Transverse colon (tissue), 4 donors: Measurements from ENCODE around the gene NUDCD3. TPM values are rescaled to one million over a fixed set of nuclear protein-coding genes. Genes with fewer than 3 reads are reported as not detected.

ENCODE experiments used
- DNase-seq: peaks from one replicate; pipeline ENCODE4 v3.0.0-alpha.2; 2019
- H3K27ac ChIP-seq, 4 donors: fragments of 200-600 bp; sonication (generic); 2 replicates each; pipeline ENCODE4 v1.5.1; 2016 to 2018; ENCODE audit warnings: inconsistent platforms in 4 of 4
- H3K27me3 ChIP-seq: fragments of 200-600 bp; sonication (generic); 2 replicates; pipeline ENCODE4 v1.5.1; 2017; ENCODE audit warnings: inconsistent platforms
- H3K36me3 ChIP-seq, 4 donors: fragments of 200-600 bp; sonication (generic); 2 replicates each; pipeline ENCODE4 v1.5.1; 2017 to 2019; ENCODE audit warnings: inconsistent platforms in 4 of 4
- H3K4me1 ChIP-seq, 4 donors: fragments of 200-600 bp; sonication (generic); 2 replicates each; pipeline ENCODE4 v1.5.1; 2017 to 2020; ENCODE audit warnings: inconsistent platforms in 4 of 4
- H3K4me3 ChIP-seq, 4 donors: fragments of 200-600 bp; sonication (generic); 1 replicate in 1 of 4; 2 replicates in 3 of 4; pipeline versions ENCODE4 v1.5.1 to v1.6.1; 2017 to 2019; ENCODE audit warnings: inconsistent platforms in 4 of 4
- H3K9me3 ChIP-seq, 2 donors: fragments of 200-600 bp; sonication (generic); 2 replicates each; pipeline ENCODE4 v1.5.1; 2017 to 2019; ENCODE audit warnings: inconsistent platforms in 2 of 2
- EP300 ChIP-seq: sonication (generic); formaldehyde crosslinking; IDR thresholded peaks from one replicate; pipeline ENCODE4 v1.6.1; 2017; ENCODE audit warnings: antibody characterized with exemption, low read depth
- POLR2A ChIP-seq: fragments of 450-650 bp; IDR thresholded peaks from one replicate; pipeline ENCODE4 v1.6.1; 2016; ENCODE audit warnings: antibody characterized with exemption, mild to moderate bottlenecking, moderate library complexity
- POLR2AphosphoS5 ChIP-seq, 3 donors: sonication (generic); formaldehyde crosslinking; IDR thresholded peaks; one replicate each; pipeline ENCODE4 v1.6.1; 2016; ENCODE audit warnings: antibody characterized with exemption in 3 of 3
- WGBS, 2 donors: methylation state at CpG; one replicate each; pipeline ENCODE4 v1.1.5; 2018; ENCODE audit warnings: low coverage in 1 of 2; 5-methylcytosine and 5-hydroxymethylcytosine counted together
- in situ Hi-C, 4 donors: fragments of 200-750 bp; cut with MboI; loops; one replicate each; pipeline versions ENCODE4 v1.15.0 to v1.15.1; 2017; ENCODE audit warnings: low sequenced_read_pairs in 3 of 4, low pct_ligation_motif_present in 1 of 4, low pct_unique_long_range_greater_than_20kb in 1 of 4
- intact Hi-C: fragments of 100-400 bp; cut with DNase I; formaldehyde crosslinking; loops from one replicate; pipeline ENCODE4 v1.15.1; 2023; ENCODE audit warnings: low total_unique reads
- total RNA-seq, 4 donors: library from RNA; depleted of rRNA; stranded (reverse); fragments of >200 nt; gene quantifications; one replicate each; pipeline ENCODE4 v1.1.0, GENCODE V29; 2016
- TF ChIP-seq, protein P1 (sequence below), 5 experiments: fragments of 200-600 bp in 3 of 5; fragments of 450-650 bp in 2 of 5; sonication (generic) in 3 of 5; IDR thresholded peaks; 1 replicate in 2 of 5; 2 replicates in 3 of 5; pipeline ENCODE4 v1.5.1; 2016 to 2017; ENCODE audit warnings: antibody characterized with exemption in 5 of 5, inconsistent platforms in 3 of 5, mild to moderate bottlenecking in 2 of 5, moderate library complexity in 1 of 5

The NUDCD3 gene
- total RNA-seq, 4 donors from 2014 or later, result 31.9 to 76.7 (median 38.6) TPM

DNA sequence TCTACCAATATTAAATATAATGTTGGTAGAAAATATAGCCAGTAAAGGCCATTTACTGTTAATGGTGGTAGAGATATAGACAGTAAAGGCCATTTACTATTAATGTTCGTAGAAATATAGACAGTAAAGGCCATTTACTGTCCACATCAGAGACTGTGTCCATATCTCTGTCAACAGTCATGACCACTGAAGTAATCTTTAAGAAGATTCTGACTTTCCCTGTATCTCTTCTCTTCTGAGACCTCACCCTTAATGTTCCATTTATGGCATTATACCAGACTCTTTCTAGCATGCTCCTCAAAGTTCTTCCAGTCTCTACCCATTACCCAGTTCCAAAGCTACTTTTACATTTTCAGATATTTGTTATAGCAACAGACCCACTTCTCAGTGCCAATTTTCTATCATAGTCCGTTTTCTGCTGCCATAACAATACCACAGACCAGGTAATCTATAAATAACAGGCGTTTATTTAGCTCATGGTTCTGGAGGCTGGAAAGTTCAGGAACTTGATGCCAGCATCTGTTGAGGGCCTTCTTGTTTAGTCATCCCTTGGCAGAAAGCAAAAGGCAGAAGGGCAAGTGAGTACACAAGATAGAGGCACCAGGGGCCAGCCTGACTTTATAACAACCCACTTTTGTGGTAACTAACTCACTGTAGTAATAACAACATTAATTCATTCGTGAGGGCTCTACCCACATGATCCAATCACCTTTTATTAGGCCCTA lies 7.9 kb upstream of the NUDCD3 start:
- in situ Hi-C loops, result loop anchor here in 2 of 4 donors (25.0 kb wide), 1 partner anchor 261 kb away; no protein-coding TSS in a partner anchor
- intact Hi-C loops, result no loop called here
- H3K4me3 ChIP-seq, result no peak overlapping the region
- no peak overlapping the region for H3K27ac ChIP-seq
- H3K36me3 ChIP-seq, result no peaks in the 10 kb centered on the region
- peaks cover 9% of the 10 kb centered on the region for H3K27me3 ChIP-seq
- 71 to 75% methylated on average over 4 of the region's 4 CpGs for WGBS, 2 donors
- H3K9me3 ChIP-seq, result no peaks in the 10 kb centered on the region
- no peak for DNase-seq
- no peaks in the 10 kb centered on the region for H3K4me1 ChIP-seq
- TF ChIP-seq EP300 (no peak), POLR2AphosphoS5 (IDR thresholded peaks at IDR 0.05) (no peak), POLR2A (no peak)
- TF ChIP-seq, protein P1, sequence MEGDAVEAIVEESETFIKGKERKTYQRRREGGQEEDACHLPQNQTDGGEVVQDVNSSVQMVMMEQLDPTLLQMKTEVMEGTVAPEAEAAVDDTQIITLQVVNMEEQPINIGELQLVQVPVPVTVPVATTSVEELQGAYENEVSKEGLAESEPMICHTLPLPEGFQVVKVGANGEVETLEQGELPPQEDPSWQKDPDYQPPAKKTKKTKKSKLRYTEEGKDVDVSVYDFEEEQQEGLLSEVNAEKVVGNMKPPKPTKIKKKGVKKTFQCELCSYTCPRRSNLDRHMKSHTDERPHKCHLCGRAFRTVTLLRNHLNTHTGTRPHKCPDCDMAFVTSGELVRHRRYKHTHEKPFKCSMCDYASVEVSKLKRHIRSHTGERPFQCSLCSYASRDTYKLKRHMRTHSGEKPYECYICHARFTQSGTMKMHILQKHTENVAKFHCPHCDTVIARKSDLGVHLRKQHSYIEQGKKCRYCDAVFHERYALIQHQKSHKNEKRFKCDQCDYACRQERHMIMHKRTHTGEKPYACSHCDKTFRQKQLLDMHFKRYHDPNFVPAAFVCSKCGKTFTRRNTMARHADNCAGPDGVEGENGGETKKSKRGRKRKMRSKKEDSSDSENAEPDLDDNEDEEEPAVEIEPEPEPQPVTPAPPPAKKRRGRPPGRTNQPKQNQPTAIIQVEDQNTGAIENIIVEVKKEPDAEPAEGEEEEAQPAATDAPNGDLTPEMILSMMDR (IDR thresholded peaks at IDR 0.05), result no peak

- Histone ChIP-seq H3K9me3 (no peaks in the 10 kb centered on the region), H3K27ac (no peak overlapping the region), H3K27me3 (peaks cover 9% of the 10 kb centered on the region), H3K36me3 (no peaks in the 10 kb centered on the region), H3K4me1 (no peaks in the 10 kb centered on the region), H3K4me3 (no peak overlapping the region)
- TF ChIP-seq POLR2A (no peak), EP300 (no peak), POLR2AphosphoS5 (IDR thresholded peaks at IDR 0.05) (no peak)
- TF ChIP-seq, protein P1 (IDR thresholded peaks at IDR 0.05), result no peak
- in situ Hi-C loops, result loop anchor here in 2 of 4 donors (25.0 kb wide), 1 partner anchor 260 kb away; no protein-coding TSS in a partner anchor
- no peak for DNase-seq
- intact Hi-C loops, result no loop called here
- WGBS, 2 donors, result 94% methylated on average over 5 of the region's 5 CpGs; no CpG with 5 or more reads in 1 of the 2 donors
Measured at GRCh38 chr7:44497155-44498027, 6.9 kb upstream of the NUDCD3 start.

DNA sequence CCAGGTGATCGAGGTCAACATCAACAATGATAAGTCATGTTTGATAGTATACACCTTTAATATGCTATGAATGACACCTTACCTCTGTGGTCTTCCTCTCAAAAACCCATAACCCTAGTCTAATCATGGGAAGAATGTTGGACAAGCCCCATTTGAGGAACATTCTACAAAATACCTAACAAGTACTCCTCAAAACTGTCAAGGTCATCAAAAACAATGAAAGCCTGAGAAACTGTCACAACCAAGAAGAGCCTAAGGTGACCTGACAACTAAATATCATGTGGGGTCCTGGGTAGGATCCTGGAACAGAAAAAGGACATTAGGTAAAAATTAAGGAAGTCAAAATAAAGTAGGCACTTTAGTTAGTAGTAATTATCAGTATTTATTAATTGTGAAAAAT lies 5.9 kb upstream of the NUDCD3 start:
- Histone ChIP-seq H3K9me3 (no peaks in the 10 kb centered on the region), H3K27ac (no peak overlapping the region), H3K27me3 (peaks cover 9% of the 10 kb centered on the region), H3K36me3 (no peaks in the 10 kb centered on the region), H3K4me1 (peaks cover 0 to 1% (median under 1%) of the 10 kb centered on the region in 4 donors), H3K4me3 (no peak overlapping the region)
- TF ChIP-seq POLR2AphosphoS5 (IDR thresholded peaks at IDR 0.05), result no peak
- no peak for TF ChIP-seq EP300
- TF ChIP-seq POLR2A, result no peak
- TF ChIP-seq, protein P1 (IDR thresholded peaks at IDR 0.05), result no peak
- in situ Hi-C loops, result loop anchor here in 2 of 4 donors (25.0 kb wide), 1 partner anchor 259 kb away; no protein-coding TSS in a partner anchor
- no peak for DNase-seq
- intact Hi-C loops, result no loop called here
- WGBS, 2 donors, result 91 to 100% methylated on average over 1 of the region's 1 CpG

DNA sequence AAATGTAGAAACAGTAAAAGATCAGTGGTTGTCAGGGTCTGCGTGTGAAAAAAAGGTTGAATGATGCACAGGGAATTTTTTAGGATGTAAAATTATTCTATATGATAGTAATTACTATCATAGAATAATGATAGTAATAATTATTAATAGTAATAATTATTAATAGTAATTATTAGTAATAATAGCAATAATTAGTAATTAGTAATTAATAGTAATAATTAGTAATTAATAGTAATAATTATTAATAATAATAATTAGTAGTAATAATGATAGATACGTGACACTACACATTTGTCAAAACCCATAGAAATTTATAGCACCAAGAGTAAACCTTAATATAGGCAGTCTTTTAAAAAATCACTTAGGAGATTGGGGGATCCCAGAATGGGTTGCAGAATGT lies 4.5 kb upstream of the NUDCD3 start:
- Histone ChIP-seq H3K27ac (no peak overlapping the region), H3K27me3 (peaks cover 9% of the 10 kb centered on the region), H3K4me3 (no peak overlapping the region), H3K36me3 (no peaks in the 10 kb centered on the region), H3K4me1 (peaks cover 0 to 7% (median 3%) of the 10 kb centered on the region in 4 donors), H3K9me3 (no peaks in the 10 kb centered on the region)
- TF ChIP-seq POLR2A (no peak), EP300 (no peak), POLR2AphosphoS5 (IDR thresholded peaks at IDR 0.05) (no peak)
- TF ChIP-seq, protein P1 (IDR thresholded peaks at IDR 0.05), result no peak
- no peak for DNase-seq
- in situ Hi-C loops (loop anchor here in 2 of 4 donors (25.0 kb wide), 1 partner anchor 258 kb away; no protein-coding TSS in a partner anchor), intact Hi-C loops (no loop called here)
- 68 to 79% methylated on average over 2 of the region's 2 CpGs for WGBS, 2 donors
